ENCODE data around the gene DPH7. TPM values are rescaled to one million over a fixed set of nuclear protein-coding genes. Genes with fewer than 3 reads are reported as not detected.
A peak's percentile ranks its signal among the peaks of the same experiment; 100 is the strongest.

The DPH7 gene
- polyA plus RNA-seq, 4 donors, result 22.5 to 36.7 (median 31.5) TPM

DNA sequence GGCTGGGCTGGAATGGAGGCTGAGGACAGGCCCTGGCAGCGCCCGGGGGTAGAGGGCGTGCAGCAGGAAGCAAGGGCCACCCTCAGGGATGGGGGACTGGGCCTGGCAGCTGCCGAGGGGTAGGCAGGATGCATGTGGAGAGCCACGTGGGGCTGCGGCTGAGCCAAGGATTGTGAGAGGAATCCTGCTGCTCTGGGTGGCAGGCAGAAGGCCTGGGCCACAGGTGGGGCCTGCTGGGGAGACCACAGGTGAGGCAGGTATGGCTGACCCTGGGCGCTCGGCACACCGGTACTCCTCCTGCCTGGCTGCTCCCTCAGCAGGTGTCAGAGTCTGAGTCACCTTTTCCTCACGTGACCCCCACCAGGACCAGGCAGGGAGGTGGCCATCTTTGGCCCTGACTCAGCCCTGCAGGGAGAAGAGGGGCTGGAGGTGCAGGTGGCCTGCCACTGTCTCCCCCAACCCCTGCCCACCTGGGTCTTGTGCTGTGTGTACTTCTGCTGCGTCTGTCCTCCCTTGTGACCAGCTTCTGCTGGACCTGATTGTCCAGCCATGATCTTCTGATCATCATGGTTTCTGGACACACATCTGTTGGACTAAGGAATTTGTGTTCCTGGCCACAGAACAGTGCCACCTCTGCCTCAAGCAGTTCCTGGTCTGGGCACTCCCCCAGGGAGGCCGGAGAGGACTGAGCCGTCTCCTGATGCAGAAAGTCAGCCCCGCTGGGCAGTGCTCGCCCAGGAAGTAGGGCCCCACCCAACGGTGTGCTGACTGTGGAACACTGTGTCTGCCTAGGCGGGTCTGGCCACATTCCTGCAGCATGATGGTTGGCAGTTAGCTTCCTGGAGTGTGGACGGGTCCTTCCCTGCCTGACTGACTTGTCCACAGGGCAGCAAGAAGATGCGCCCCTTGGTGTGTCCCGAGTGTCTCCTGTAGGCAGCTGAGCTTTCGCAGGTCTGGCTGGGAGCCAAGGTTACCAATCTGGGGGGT, 33.2 kb upstream of the DPH7 start:
- DNase-seq, result peak; percentile 92 to 98
- Histone ChIP-seq H3K27me3 (ENCODE audit: control insufficient read depth in 3 of 3, insufficient read depth in 3 of 3, low read length in 3 of 3) (no peaks in the 10 kb centered on the region), H3K9me3 (ENCODE audit: control insufficient read depth in 2 of 2, insufficient read depth in 1 of 2, low read depth in 1 of 2, low read length in 1 of 2) (no peaks in the 10 kb centered on the region), H3K4me3 (ENCODE audit: low read depth in 1 of 3, low read length in 3 of 3) (no peak overlapping the region), H3K27ac (ENCODE audit: low read depth in 1 of 3, low read length in 2 of 3) (peak overlapping the region; percentile 92 to 98 (median 96)), H3K4me1 (ENCODE audit: control insufficient read depth in 3 of 3, insufficient read depth in 2 of 3, low read depth in 1 of 3, low read length in 2 of 3) (peaks cover 5 to 32% (median 7%) of the 10 kb centered on the region in 3 donors), H3K36me3 (ENCODE audit: control insufficient read depth in 3 of 3, insufficient read depth in 2 of 3, low read depth in 1 of 3, low read length in 3 of 3) (peaks cover 6 to 67% (median 6%) of the 10 kb centered on the region in 3 donors)
- 9 to 35% (median 19%) methylated on average over 21 of the region's 21 CpGs for WGBS, 3 donors
- no peak for FAIRE-seq

DNA sequence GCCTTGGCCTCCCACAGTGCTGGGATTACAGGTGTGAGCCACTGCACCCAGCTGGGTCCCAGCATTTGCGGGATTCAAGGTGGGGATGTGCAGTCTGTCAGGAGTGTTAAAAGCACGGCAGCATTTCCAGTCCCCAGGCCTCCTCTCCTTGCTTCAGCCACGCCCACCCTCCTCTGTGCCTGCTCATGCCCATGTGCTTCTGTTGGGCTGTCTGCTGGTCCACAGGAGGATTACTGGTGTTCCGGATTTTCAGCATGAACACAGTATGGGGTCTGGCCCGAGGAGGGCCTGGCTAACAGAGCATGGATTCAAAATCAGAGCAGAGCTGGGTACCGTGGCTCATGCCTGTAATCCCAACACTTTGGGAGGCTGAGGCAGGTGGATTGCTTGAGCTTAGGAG, 32.2 kb upstream of the DPH7 start:
- peaks cover 4 to 58% (median 6%) of the 10 kb centered on the region in 3 donors for H3K36me3 ChIP-seq (ENCODE audit: control insufficient read depth in 3 of 3, insufficient read depth in 2 of 3, low read depth in 1 of 3, low read length in 3 of 3)
- H3K4me1 ChIP-seq (ENCODE audit: control insufficient read depth in 3 of 3, insufficient read depth in 2 of 3, low read depth in 1 of 3, low read length in 2 of 3), result peaks cover 5 to 37% (median 7%) of the 10 kb centered on the region in 3 donors
- FAIRE-seq (no peak), DNase-seq (no peak)
- H3K9me3 ChIP-seq (ENCODE audit: control insufficient read depth in 2 of 2, insufficient read depth in 1 of 2, low read depth in 1 of 2, low read length in 1 of 2), result no peaks in the 10 kb centered on the region
- no peaks in the 10 kb centered on the region for H3K27me3 ChIP-seq (ENCODE audit: control insufficient read depth in 3 of 3, insufficient read depth in 3 of 3, low read length in 3 of 3)
- H3K4me3 ChIP-seq (ENCODE audit: low read depth in 1 of 3, low read length in 3 of 3), result no peak overlapping the region
- WGBS, 3 donors, result 84 to 91% (median 87%) methylated on average over 6 of the region's 6 CpGs
- peak overlapping the region in 2 of 3 donors; percentile 92 to 96 for H3K27ac ChIP-seq (ENCODE audit: low read depth in 1 of 3, low read length in 2 of 3)

DNA sequence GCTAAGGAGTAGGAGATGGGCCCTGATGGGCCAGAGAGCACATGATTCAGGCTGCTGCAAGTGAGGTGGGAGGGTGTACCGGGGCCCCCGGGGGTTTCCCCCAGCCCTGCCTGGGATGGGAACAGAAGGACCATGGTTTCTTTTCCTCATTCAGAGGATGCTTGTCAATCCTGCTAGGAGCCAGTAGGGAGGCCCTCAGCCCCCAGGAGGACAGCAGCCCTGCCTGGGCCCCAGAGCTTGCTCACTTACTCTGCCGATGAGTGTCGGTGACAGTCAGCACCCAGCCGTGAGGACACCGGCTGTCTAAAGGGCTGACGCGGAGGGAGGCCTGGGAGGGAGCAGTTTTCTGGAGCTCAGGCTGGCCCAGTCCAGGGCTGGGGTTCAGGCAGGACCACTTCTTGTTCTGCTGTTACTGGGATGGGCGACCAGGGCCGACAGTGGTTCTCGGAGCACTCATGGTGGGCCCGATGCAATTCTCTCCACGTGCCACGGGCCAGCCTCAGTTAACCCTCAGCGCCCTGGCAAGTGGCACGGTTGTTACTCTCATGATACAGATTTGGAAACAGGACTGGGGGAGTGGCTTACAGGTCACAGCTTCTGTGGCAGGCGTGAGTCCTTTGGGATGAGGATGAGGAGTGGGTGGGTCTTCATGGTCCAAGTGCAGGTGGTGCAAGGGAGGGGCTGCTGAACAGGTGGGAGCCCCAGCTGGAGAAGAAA, 28.6 kb upstream of the DPH7 start:
- peak overlapping the region; percentile 60 to 92 (median 79) for H3K4me3 ChIP-seq (ENCODE audit: low read depth in 1 of 3, low read length in 3 of 3)

DNA sequence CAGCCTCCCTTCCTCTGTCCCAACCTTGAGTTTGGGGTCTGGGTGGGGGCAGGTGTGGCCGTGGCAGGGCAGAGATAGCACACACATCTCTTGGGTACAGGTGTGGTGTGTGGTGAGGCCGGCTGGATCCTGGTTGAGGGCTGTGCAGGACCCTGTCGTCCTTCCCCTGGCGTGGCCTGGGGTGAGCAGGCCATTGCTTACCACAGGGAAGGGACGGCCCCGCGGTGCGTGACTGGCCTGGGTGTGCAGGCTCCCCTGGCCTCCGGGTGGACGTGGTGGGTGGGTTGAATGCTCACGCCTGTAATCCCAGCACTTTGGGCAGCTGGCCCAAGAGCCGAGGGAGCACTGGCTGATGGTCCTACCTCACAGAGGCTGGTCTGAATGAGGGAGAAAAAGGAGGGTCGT, 28.0 kb upstream of the DPH7 start:
- H3K27ac ChIP-seq (ENCODE audit: low read depth in 1 of 3, low read length in 2 of 3), result peak overlapping the region; percentile 56 to 99 (median 97)
- DNase-seq (peak in 1 of 2 donors; percentile 41), FAIRE-seq (no peak)
- H3K9me3 ChIP-seq (ENCODE audit: control insufficient read depth in 2 of 2, insufficient read depth in 1 of 2, low read depth in 1 of 2, low read length in 1 of 2), result no peaks in the 10 kb centered on the region
- H3K27me3 ChIP-seq (ENCODE audit: control insufficient read depth in 3 of 3, insufficient read depth in 3 of 3, low read length in 3 of 3), result peaks cover 0 to 12% (median 0%) of the 10 kb centered on the region in 3 donors
- peak overlapping the region; percentile 60 to 92 (median 79) for H3K4me3 ChIP-seq (ENCODE audit: low read depth in 1 of 3, low read length in 3 of 3)
- H3K36me3 ChIP-seq (ENCODE audit: control insufficient read depth in 3 of 3, insufficient read depth in 2 of 3, low read depth in 1 of 3, low read length in 3 of 3), result peaks cover 0 to 20% (median 0%) of the 10 kb centered on the region in 3 donors
- 7 to 38% (median 9%) methylated on average over 12 to 13 of the region's 13 CpGs for WGBS, 3 donors
- peaks cover 3 to 23% (median 5%) of the 10 kb centered on the region in 3 donors for H3K4me1 ChIP-seq (ENCODE audit: control insufficient read depth in 3 of 3, insufficient read depth in 2 of 3, low read depth in 1 of 3, low read length in 2 of 3)

More for the DNA sequence above, 28.6 kb upstream of the DPH7 start:
- FAIRE-seq (no peak), DNase-seq (peak; percentile 38 to 75)
- H3K36me3 ChIP-seq (ENCODE audit: control insufficient read depth in 3 of 3, insufficient read depth in 2 of 3, low read depth in 1 of 3, low read length in 3 of 3), result peaks cover 0 to 22% (median 0%) of the 10 kb centered on the region in 3 donors
- peaks cover 3 to 28% (median 5%) of the 10 kb centered on the region in 3 donors for H3K4me1 ChIP-seq (ENCODE audit: control insufficient read depth in 3 of 3, insufficient read depth in 2 of 3, low read depth in 1 of 3, low read length in 2 of 3)
- H3K27ac ChIP-seq (ENCODE audit: low read depth in 1 of 3, low read length in 2 of 3), result peak overlapping the region in 2 of 3 donors; percentile 56 to 97
- H3K9me3 ChIP-seq (ENCODE audit: control insufficient read depth in 2 of 2, insufficient read depth in 1 of 2, low read depth in 1 of 2, low read length in 1 of 2), result no peaks in the 10 kb centered on the region
- peaks cover 0 to 12% (median 0%) of the 10 kb centered on the region in 3 donors for H3K27me3 ChIP-seq (ENCODE audit: control insufficient read depth in 3 of 3, insufficient read depth in 3 of 3, low read length in 3 of 3)
- 23 to 47% (median 37%) methylated on average over 17 of the region's 17 CpGs for WGBS, 3 donors

DNA sequence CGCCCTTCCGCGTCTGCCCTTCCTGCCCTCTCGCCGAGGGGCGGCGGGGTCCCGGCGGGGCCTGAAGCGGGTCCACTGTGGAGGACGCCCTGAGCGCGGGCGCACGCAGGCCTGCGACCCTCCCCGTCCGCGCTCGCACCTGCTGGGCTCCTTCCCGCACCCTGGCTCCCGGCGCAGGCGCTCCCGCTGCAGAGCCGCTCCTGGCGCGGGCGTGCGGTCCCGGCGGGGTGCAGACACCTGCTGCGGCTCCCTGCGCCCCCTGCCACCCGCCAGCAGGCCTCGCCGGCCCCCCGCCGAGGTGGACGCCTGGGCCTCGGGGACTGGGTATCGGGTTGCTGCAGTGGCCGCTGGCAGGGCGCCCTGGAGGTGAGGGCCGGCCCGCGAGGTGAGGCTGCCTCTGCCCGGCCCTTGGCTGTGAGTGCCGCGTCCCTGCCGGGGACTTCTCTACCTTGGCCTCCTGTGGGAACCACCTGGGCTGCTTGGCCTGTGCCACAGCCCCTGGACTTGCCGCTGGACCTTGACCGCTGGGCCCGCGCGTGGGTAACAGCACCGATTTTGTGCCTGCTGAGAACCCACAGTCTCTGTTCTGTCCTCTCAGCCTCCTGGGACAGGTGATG, 27.4 kb upstream of the DPH7 start:
- peak; percentile 51 to 70 for DNase-seq
- peaks cover 3 to 16% (median 5%) of the 10 kb centered on the region in 3 donors for H3K4me1 ChIP-seq (ENCODE audit: control insufficient read depth in 3 of 3, insufficient read depth in 2 of 3, low read depth in 1 of 3, low read length in 2 of 3)
- peak overlapping the region; percentile 60 to 92 (median 79) for H3K4me3 ChIP-seq (ENCODE audit: low read depth in 1 of 3, low read length in 3 of 3)
- peak overlapping the region; percentile 56 to 99 (median 97) for H3K27ac ChIP-seq (ENCODE audit: low read depth in 1 of 3, low read length in 2 of 3)
- no peaks in the 10 kb centered on the region for H3K9me3 ChIP-seq (ENCODE audit: control insufficient read depth in 2 of 2, insufficient read depth in 1 of 2, low read depth in 1 of 2, low read length in 1 of 2)
- 0 to 4% (median 3%) methylated on average over 29 to 57 of the region's 57 CpGs for WGBS, 3 donors
- no peak for FAIRE-seq
- peaks cover 0 to 12% (median 0%) of the 10 kb centered on the region in 3 donors for H3K27me3 ChIP-seq (ENCODE audit: control insufficient read depth in 3 of 3, insufficient read depth in 3 of 3, low read length in 3 of 3)
- H3K36me3 ChIP-seq (ENCODE audit: control insufficient read depth in 3 of 3, insufficient read depth in 2 of 3, low read depth in 1 of 3, low read length in 3 of 3), result peaks cover 0 to 20% (median 0%) of the 10 kb centered on the region in 3 donors

DNA sequence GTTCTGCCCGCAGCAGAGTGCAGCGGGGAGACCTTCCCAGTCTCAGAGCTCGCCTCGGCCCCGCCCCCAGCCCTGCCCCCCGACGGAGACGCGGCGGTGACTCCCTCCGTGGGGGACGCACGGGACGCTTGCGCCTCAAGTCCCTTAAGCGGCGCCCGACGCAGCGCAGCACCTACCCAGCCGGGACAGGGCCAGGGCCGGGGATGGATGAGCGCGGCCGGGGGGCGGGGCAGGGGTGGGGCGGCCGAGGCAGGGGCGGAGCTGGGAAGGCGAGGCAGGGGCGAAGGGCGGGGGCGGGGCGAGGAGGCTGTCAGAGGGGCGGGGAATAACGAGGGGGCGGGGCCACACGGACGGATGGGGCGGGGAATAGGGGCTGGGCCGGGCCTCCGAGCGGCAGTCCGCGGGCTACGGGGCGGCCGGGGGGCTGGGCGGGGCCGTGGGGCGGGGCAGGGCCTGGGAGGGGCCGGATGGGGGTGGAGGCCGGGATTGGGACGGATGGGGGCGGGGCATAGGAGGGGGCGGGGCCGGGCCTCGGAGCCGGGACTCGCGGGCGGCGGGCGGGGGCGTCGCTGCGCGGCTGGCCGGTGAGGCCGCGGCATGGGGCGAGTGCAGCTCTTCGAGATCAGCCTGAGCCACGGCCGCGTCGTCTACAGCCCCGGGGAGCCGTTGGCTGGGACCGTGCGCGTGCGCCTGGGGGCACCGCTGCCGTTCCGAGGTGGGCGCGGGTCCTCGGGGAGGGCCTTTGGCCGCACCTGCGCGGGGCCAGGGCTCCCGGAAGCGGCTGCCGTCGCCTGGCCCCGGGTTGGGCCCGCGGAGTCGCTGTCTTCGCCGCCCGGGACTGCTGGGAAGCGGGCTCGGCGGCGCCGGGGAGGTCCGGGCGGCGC, 26.6 kb upstream of the DPH7 start, which contains the start of gene ARRDC1:
TSS of gene ARRDC1 (plus strand) at position 566 of the 884 bp plus-strand sequence. CDS start at position 598, 32 bp downstream.
- H3K27ac ChIP-seq (ENCODE audit: low read depth in 1 of 3, low read length in 2 of 3), result peak within 1 kb of the TSS; percentile 75 to 99 (median 97)
- H3K36me3 ChIP-seq (ENCODE audit: control insufficient read depth in 3 of 3, insufficient read depth in 2 of 3, low read depth in 1 of 3, low read length in 3 of 3), result peaks cover 0 to 20% (median 0%) of the 10 kb centered on the region in 3 donors
- DNase-seq (peak; percentile 93), FAIRE-seq (no peak)
- H3K9me3 ChIP-seq (ENCODE audit: control insufficient read depth in 2 of 2, insufficient read depth in 1 of 2, low read depth in 1 of 2, low read length in 1 of 2), result no peaks in the 10 kb centered on the region
- peaks cover 0 to 12% (median 0%) of the 10 kb centered on the region in 3 donors for H3K27me3 ChIP-seq (ENCODE audit: control insufficient read depth in 3 of 3, insufficient read depth in 3 of 3, low read length in 3 of 3)
- 1% methylated on average over 53 to 111 of the region's 111 CpGs for WGBS, 3 donors
- peaks cover 3 to 15% (median 5%) of the 10 kb centered on the region in 3 donors for H3K4me1 ChIP-seq (ENCODE audit: control insufficient read depth in 3 of 3, insufficient read depth in 2 of 3, low read depth in 1 of 3, low read length in 2 of 3)
- H3K4me3 ChIP-seq (ENCODE audit: low read depth in 1 of 3, low read length in 3 of 3), result peak within 1 kb of the TSS; percentile 60 to 92 (median 79)

DNA sequence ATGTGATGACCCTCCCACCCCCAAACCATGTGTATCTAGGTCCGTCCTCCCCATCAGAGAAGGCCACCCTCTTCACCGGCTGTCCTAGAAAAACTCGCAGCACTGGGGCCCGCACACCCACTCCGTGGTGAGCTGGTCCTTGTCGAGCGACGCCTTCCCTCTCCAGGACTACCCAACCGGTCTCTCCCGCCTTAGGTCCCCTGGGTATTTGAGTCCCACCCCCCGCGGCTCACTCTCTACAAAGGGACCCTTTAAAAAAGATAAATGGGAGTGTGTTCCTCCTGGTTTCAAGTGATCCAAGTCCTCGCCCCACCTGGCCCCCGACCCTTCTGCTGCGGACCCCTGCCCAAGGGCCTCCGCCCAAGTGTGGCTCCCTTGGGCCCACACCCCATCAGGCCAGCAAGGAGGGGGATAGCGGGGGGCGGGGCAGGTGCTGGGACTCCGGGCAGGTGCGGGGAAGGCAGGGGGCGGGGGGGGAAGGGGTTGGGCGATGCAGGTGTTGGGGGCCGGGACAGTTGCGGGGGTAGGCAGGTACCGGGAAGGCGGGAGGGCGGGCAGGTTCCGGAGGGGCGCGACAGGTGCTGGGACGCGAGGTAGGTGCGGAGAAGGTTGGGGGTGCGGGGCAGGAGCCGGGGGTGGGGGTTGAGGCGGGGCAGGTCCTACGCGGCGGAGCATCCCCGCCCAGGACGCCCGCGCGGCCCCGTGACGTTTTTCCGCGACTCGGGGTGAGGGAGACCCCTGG, 25.8 kb upstream of the DPH7 start:
- Histone ChIP-seq H3K36me3 (ENCODE audit: control insufficient read depth in 3 of 3, insufficient read depth in 2 of 3, low read depth in 1 of 3, low read length in 3 of 3) (peaks cover 0 to 13% (median 0%) of the 10 kb centered on the region in 3 donors), H3K4me1 (ENCODE audit: control insufficient read depth in 3 of 3, insufficient read depth in 2 of 3, low read depth in 1 of 3, low read length in 2 of 3) (peaks cover 3 to 15% (median 5%) of the 10 kb centered on the region in 3 donors), H3K27me3 (ENCODE audit: control insufficient read depth in 3 of 3, insufficient read depth in 3 of 3, low read length in 3 of 3) (peaks cover 0 to 12% (median 0%) of the 10 kb centered on the region in 3 donors), H3K27ac (ENCODE audit: low read depth in 1 of 3, low read length in 2 of 3) (no peak overlapping the region), H3K4me3 (ENCODE audit: low read depth in 1 of 3, low read length in 3 of 3) (peak overlapping the region; percentile 40 to 57 (median 45)), H3K9me3 (ENCODE audit: control insufficient read depth in 2 of 2, insufficient read depth in 1 of 2, low read depth in 1 of 2, low read length in 1 of 2) (no peaks in the 10 kb centered on the region)
- DNase-seq (no peak), FAIRE-seq (no peak)
- 8 to 28% (median 11%) methylated on average over 22 to 49 of the region's 49 CpGs for WGBS, 3 donors
